Neural progenitor cell (in vitro differentiated cells): Measurements from ENCODE around the gene CD99L2. TPM values are rescaled to one million over a fixed set of nuclear protein-coding genes. Genes with fewer than 3 reads are reported as not detected.

Experiments
- DNase-seq: peaks from one replicate; pipeline ENCODE4 v3.0.0-alpha.2; 2016; ENCODE audit warnings: low spot score
- H2AFZ ChIP-seq: fragments of 200-600 bp; sonication (generic); replicated peaks from 2 replicates; pipeline ENCODE4 v1.6.1; 2016; ENCODE audit warnings: antibody characterized with exemption
- H3F3A ChIP-seq: fragments of 200-600 bp; sonication (generic); 2 replicates; pipeline ENCODE4 v1.6.1; 2016; ENCODE audit warnings: antibody characterized with exemption, low read depth
- H3K27ac ChIP-seq: fragments of 200-600 bp; sonication (generic); 2 replicates; pipeline ENCODE4 v1.5.1; 2016; ENCODE audit warnings: mild to moderate bottlenecking
- H3K27me3 ChIP-seq: fragments of 200-600 bp; sonication (generic); 2 replicates; pipeline ENCODE4 v1.6.1; 2016; ENCODE audit warnings: mild to moderate bottlenecking, moderate library complexity
- H3K36me3 ChIP-seq: fragments of 200-600 bp; sonication (generic); 2 replicates; pipeline ENCODE4 v1.5.1; 2016
- H3K4me1 ChIP-seq: fragments of 200-600 bp; sonication (generic); 2 replicates; pipeline ENCODE4 v1.6.1; 2016; ENCODE audit warnings: mixed run types
- H3K4me2 ChIP-seq: fragments of 200-600 bp; sonication (generic); 2 replicates; pipeline ENCODE4 v1.6.1; 2016
- H3K4me3 ChIP-seq: fragments of 200-600 bp; sonication (generic); 2 replicates; pipeline ENCODE4 v1.5.1; 2016
- H3K79me2 ChIP-seq: fragments of 200-600 bp; sonication (generic); 2 replicates; pipeline ENCODE4 v1.6.1; 2016; ENCODE audit warnings: low read depth
- H3K9ac ChIP-seq: fragments of 200-600 bp; sonication (generic); 2 replicates; pipeline ENCODE4 v1.6.1; 2016
- H3K9me3 ChIP-seq: fragments of 200-600 bp; sonication (generic); 2 replicates; pipeline ENCODE4 v1.5.1; 2016; ENCODE audit warnings: low read depth
- H4K20me1 ChIP-seq: fragments of 200-600 bp; sonication (generic); 2 replicates; pipeline ENCODE4 v1.6.1; 2016; ENCODE audit warnings: low read depth
- H3K27ac Mint-ChIP-seq: 3 replicates; pipeline ENCODE4 v1.8.0; 2021; ENCODE audit warnings: mixed read lengths
- H3K27me3 Mint-ChIP-seq: 2 replicates; pipeline ENCODE4 v1.8.0; 2022; ENCODE audit warnings: low read depth, mild to moderate bottlenecking, inconsistent platforms, moderate library complexity, mixed read lengths; ENCODE audit not compliant: insufficient read depth
- H3K36me3 Mint-ChIP-seq: 3 replicates; pipeline ENCODE4 v1.8.0; 2021; ENCODE audit warnings: mixed read lengths
- H3K4me1 Mint-ChIP-seq: 3 replicates; pipeline ENCODE4 v1.8.0; 2021; ENCODE audit warnings: mixed read lengths
- H3K4me3 Mint-ChIP-seq: 3 replicates; pipeline ENCODE4 v1.8.0; 2021; ENCODE audit warnings: mild to moderate bottlenecking, moderate library complexity, mixed read lengths
- H3K9me3 Mint-ChIP-seq: 3 replicates; pipeline ENCODE4 v1.8.0; 2020; ENCODE audit warnings: mixed read lengths
- CTCF ChIP-seq: fragments of 200-600 bp; sonication (generic); IDR thresholded peaks from 2 replicates; pipeline ENCODE4 v1.5.1; 2017; ENCODE audit warnings: antibody characterized with exemption, mild to moderate bottlenecking
- EZH2 ChIP-seq: fragments of 200-600 bp; sonication (generic); IDR thresholded peaks from 2 replicates; pipeline ENCODE4 v1.6.1; 2017; ENCODE audit warnings: antibody characterized with exemption, mild to moderate bottlenecking, moderate library complexity
- EZH2phosphoT487 ChIP-seq: fragments of 200-600 bp; sonication (generic); IDR thresholded peaks from 2 replicates; pipeline ENCODE4 v1.6.1; 2017; ENCODE audit warnings: antibody characterized with exemption
- total RNA-seq: library from RNA; depleted of rRNA; stranded (reverse); fragments of >200 nt; gene quantifications from 2 replicates; pipeline ENCODE4 v1.2.3, GENCODE V29; 2015; ENCODE audit warnings: low replicate concordance

Gene CD99L2
- total RNA-seq, 1 donor from 2014 or later, result 24.7 TPM

DNA sequence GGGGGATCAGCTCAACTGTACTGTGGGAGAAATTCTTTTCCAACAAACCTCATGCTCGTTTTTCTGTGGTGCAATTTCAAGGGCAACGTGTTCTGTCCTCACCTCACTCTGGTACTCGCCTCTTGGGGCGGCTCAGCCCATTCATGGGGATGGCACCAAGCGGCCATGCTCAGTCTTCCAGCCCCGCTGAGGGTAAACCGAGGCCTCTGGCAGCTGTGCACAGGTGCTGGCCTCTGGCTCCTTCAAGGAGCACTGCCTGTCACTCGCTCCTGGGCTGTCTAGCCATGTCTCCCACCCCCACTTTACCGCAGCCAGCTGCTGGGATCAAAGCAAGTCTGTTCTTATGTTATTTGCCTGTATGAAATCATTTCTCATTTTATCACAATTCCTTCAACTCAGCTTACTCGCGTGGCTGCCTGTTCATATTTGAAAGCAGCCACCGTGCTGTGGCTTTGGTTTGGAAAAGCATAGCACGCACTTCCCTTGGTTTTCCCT, 135.1 kb downstream of the CD99L2 start:
- Mint-ChIP-seq H3K4me1 (peaks cover 11% of the 10 kb centered on the region), H3K36me3 (peaks cover 3% of the 10 kb centered on the region), H3K9me3 (peaks cover 4% of the 10 kb centered on the region), H3K27me3 (no peaks in the 10 kb centered on the region), H3K27ac (peak overlapping the region; percentile 18), H3K4me3 (no peak overlapping the region)
- no peak overlapping the region for H3K9ac ChIP-seq
- no peak overlapping the region for H2AFZ ChIP-seq
- DNase-seq, result no peak
- no peaks in the 10 kb centered on the region for H3K9me3 ChIP-seq
- peaks cover 4% of the 10 kb centered on the region for H3K4me1 ChIP-seq
- H3K27ac ChIP-seq, result no peak overlapping the region
- no peak overlapping the region for H3K4me2 ChIP-seq
- no peaks in the 10 kb centered on the region for H3F3A ChIP-seq
- no peak overlapping the region for H3K4me3 ChIP-seq
- H4K20me1 ChIP-seq, result no peaks in the 10 kb centered on the region
- H3K27me3 ChIP-seq, result no peaks in the 10 kb centered on the region
- no peaks in the 10 kb centered on the region for H3K36me3 ChIP-seq
- H3K79me2 ChIP-seq, result no peaks in the 10 kb centered on the region
- TF ChIP-seq EZH2phosphoT487 (no peak), EZH2 (no peak), CTCF (no peak)

DNA sequence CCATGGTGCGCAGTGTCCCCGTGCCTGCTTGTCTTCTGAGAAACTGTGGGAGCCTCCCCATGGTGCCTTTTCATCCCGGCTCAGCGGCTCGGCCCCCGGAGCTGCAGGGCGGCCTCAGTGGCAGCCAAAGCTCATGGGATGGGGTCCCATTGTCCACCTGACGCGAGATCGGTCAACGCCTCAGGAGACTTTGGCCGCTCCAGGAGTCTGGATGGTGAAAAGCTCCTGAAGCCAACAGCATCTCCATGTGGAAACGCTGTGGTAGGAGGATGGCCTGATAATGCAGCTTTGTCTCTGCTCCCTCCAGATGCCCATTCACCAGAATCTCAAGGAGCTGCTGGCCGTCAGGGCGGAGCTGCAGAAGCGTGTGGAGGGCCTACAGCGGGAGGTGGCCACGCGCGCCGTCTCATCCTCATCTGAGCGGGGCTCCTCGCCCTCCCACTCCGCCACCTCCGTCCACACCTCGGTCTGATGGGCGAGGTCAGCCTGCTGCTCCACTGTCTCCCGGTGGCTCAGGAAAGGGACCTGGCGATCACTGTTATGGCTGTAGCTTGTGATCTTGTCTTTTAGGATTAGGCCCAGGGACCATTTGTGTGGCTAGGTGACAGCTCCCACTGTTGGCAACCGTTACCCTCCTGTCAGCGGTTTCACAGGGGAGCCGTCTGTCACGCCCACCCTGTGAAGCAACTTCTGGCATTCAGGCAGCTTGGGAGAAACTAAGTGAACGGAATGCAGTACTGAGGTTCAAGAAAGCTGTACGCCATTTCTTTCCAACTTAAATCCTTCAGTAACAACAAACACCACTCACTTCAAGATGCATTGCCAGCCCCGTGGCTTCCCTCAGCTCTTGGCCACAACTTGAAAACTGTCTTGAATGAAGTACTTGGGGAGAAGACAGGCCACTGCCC, 136.0 kb downstream of the CD99L2 start:
- Histone ChIP-seq H3K4me1 (peaks cover 4% of the 10 kb centered on the region), H3F3A (no peaks in the 10 kb centered on the region), H3K4me2 (no peak overlapping the region), H3K9ac (no peak overlapping the region), H3K79me2 (no peaks in the 10 kb centered on the region), H3K4me3 (no peak overlapping the region), H2AFZ (no peak overlapping the region), H3K36me3 (no peaks in the 10 kb centered on the region), H3K27me3 (no peaks in the 10 kb centered on the region), H4K20me1 (no peaks in the 10 kb centered on the region), H3K9me3 (no peaks in the 10 kb centered on the region), H3K27ac (no peak overlapping the region)
- peaks cover 2% of the 10 kb centered on the region for H3K9me3 Mint-ChIP-seq
- peaks cover 11% of the 10 kb centered on the region for H3K4me1 Mint-ChIP-seq
- H3K27me3 Mint-ChIP-seq, result no peaks in the 10 kb centered on the region
- H3K4me3 Mint-ChIP-seq, result no peak overlapping the region
- no peak for DNase-seq
- peaks cover 5% of the 10 kb centered on the region for H3K36me3 Mint-ChIP-seq
- no peak overlapping the region for H3K27ac Mint-ChIP-seq
- TF ChIP-seq EZH2phosphoT487 (no peak), EZH2 (no peak), CTCF (no peak)

DNA sequence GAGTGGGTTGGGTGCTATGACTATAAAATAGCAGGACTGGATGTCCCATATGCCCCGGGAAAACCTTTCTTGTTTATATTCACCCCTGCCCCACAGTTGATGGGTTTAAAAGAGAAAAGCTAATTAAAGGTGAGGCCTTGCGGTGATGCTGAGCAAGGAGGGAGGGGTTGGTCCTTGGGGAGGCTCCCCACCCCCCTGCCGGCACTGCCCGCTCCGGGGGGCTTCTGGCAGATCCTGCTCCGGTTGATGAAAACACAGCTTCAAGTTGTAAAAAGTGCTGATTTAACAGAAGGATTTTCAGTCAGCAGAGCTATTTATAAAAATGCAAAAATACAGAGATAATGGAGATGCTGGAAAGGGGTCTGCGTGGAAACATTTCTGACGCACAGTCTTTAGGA, 136.7 kb downstream of the CD99L2 start:
- H4K20me1 ChIP-seq, result no peaks in the 10 kb centered on the region

More for the DNA sequence above, 136.7 kb downstream of the CD99L2 start:
- Mint-ChIP-seq H3K4me3 (no peak overlapping the region), H3K4me1 (peaks cover 11% of the 10 kb centered on the region), H3K9me3 (peaks cover 4% of the 10 kb centered on the region), H3K27me3 (no peaks in the 10 kb centered on the region), H3K27ac (no peak overlapping the region), H3K36me3 (peaks cover 6% of the 10 kb centered on the region)
- Histone ChIP-seq H3K27ac (no peak overlapping the region), H3K4me3 (no peak overlapping the region), H3K9ac (no peak overlapping the region), H3K4me1 (peaks cover 4% of the 10 kb centered on the region), H3K27me3 (no peaks in the 10 kb centered on the region), H3K4me2 (no peak overlapping the region), H2AFZ (no peak overlapping the region), H3K79me2 (no peaks in the 10 kb centered on the region), H3K9me3 (no peaks in the 10 kb centered on the region), H3F3A (no peaks in the 10 kb centered on the region), H3K36me3 (no peaks in the 10 kb centered on the region)
- TF ChIP-seq EZH2 (no peak), CTCF (no peak), EZH2phosphoT487 (no peak)
- DNase-seq, result no peak
